ENCODE measurements around the gene TMEM167B.

Gene TMEM167B

DNA sequence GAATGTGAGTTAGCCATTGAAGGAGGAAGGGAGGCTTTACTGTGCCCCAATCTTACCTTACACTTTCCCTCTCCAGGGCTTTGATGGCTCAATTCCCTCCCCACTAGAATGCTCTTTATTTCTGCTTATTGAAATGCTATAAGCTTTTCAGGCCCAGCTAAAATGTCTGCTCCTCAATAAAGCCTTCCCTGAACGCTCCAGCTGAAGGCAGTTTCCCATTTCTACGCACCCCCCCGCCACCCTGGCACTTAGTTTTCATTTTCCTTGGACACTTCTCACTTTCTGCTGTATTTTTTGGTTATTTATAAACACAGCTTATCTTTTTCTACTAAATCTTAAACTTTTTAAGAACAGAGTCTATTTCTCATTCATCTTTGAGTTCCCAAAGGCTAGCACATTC is 7.1 kb upstream of the TMEM167B start:
- no peak for DNase-seq

DNA sequence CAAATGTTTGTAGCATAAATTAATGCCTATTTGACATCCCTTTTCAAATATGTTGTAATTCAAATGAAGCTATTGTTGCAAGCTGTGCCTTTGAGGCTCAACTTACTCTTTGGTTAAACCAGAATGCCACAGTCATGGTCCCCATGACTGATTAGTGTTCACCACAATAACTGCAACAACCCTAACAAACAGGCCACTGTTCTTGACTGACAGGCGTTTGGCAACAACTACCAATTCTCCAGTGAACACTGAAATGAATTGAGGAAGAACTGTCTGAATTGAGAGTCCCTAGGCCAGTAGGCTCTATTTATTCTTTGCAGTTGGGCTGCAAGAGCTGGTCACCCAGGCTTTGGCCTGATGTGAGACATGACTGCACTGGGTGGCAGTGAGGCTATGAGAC is 6.6 kb upstream of the TMEM167B start:
- DNase-seq, result no peak

DNA sequence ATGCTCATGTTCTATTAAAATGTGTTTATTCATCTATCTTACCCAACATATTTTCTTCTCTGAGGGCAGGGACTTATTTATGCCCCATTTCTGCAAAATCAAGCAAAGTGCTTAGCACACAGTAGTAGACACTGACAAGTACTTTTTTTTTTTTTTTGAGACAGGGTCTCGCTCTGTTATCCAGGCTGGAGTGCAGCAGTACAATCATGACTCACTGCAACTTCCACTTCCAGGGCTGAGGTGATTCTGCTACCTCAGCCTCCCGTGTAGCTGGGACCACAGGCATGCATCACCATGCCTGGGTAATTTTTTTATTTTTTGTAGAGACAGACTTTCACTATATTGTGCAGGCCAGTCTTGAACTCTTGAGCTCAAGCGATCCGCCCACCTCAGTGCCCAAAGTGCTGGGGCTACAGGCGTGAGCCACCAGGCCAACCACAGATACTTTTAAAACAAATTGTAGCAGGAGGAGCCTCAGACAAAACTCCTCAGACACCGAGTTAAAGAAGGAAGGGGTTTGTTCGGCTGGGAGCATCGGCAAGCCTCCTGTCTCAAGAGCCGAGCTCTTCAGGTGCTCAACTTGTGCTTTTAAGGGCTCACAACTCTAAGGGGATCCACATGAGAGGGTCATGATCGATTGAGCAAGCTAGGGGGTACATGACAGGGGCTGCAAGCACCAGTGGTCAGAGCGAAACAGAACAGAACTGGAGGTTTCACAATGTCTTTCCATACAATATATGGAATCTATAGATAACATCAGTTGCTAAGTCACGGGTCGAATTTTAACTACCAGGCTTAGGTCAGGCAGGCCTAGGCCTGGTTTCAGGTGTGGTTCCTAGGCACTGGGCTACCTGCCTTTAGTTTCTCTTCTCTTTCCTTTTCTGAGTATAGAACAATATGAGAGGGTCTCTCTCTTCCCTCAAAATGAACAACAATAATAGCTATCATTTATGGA is 5.7 kb upstream of the TMEM167B start:
- DNase-seq, result no peak

DNA sequence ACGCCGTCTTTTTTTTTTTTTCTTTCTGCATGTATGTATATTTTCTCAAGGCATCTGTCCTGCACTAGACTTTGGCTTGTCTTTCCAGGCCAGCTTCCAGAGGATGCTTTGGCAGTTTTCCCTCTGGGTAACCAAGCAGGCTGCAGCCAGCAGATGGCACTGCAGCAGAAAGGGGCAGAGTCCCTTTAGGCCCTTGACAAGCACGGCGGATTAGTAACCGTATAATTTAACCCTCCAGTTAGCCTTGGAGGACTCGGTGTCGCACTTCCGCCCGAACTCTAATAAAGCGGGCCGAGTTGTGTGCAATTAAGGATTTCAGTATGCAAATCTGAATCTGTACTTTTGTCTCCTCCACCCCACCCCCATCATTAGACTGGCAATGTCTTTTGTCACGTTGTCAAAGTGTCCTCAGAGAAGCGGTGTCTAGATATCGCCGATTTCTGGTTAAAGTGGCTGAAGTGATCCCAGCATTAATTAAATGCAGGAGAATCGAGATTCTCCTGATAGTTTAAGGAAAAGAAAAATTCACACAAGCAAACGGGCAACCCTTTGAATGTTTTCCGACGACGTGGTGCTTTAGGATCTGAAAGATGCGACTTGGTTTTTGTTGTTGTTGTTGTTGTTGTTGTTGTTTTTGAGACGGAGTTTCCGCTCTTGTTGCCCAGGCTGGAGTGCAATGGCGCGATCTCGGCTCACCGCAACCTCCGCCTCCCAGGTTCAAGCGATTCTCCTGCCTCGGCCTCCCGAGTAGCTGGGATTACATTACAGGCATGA is 1.1 kb upstream of the TMEM167B start:
- DNase-seq, result peak; percentile 52

DNA sequence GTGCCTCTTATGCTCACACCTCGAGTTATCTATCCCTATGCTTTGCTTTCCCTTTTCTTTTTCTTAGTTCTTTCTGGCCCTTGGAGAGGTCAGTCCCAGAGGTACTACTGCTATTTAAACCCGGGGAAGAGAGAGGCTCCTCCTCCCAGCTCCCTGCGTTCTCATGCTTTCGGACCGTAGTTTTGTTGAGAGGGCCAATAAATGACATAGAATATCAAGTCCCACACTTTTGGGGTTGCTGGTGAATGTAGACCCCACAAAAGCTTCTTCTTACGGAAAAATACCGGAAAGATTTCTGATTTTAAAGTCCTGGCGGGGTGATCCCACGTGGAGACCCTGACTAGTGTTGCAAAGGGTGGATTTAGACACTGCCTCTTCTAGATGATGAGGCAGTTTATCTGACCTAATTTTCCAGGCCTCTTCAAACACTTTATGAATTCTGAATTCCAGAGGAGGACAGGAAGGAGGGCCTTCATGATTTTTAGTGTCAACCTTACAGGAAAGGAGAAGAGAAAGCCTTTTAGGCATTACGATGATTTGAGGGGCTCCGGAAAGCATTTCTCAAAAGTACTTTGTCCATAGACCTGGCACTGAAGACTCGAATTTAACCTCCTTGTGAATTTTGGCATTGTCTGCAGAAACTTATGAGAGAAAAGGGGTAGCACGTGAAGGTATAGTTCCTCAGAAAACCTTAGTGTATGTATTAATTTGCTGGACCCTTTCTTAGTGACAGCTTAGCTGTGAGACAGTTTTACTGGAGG is 694 bp downstream of the TMEM167B start:
- DNase-seq, result peak; percentile 57

DNA sequence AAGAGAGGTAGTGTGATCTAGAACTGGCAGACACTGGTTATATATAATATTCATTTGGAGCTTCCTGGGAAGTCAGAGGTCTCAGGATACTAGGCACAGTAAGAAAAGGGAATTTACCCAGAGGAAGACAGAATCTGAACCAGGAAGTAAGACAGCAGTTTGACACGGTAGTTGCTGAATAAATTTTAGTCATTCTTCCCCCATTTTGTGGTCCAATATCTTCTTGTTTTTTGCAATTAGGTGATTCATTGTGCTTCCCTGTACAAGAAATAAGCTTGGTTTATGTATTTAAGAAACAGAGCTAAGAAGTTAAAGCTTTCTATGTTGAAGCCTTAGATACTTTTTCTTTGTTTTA is 1.3 kb downstream of the TMEM167B start:
- DNase-seq, result peak; percentile 83

DNA sequence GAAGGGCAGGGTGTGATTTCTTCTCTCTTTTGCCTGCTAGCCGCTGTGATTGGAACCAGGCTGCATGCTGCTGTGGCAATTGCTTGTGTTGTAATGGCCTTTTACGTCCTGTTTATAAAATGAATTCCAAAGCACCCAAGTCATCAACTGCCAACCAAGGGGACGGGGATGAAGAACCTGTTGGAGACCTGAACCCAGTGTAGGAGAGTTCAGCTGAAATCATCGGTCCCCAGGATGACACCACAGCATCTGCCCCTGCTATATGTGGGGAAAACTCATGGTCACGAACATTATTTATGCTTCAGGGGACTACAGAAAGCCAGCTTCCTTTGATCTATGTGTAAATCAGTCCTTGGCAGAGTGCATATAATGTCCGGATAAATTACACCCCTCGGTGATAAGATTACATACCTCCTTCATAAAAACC is 3.8 kb downstream of the TMEM167B start:
- DNase-seq, result no peak

DNA sequence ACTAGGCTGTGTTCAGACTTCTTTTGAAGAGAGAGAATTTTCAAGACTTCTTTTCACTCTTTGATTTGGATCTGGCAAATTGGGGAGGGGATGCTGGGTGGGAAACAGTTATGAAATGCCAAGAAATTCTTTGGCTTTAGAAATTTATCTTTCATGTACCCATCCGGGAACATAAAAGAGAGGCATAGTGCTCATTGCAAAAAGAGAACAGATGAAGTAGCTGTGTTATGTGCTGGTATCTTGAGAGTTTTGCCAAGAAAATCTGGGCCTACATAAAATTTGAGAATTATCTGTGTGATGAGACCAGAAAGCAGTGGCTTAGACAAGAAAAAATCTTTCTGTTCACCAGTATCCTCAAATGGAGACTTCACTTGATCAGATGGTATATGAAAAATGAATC is 4.3 kb downstream of the TMEM167B start:
- DNase-seq, result no peak

DNA sequence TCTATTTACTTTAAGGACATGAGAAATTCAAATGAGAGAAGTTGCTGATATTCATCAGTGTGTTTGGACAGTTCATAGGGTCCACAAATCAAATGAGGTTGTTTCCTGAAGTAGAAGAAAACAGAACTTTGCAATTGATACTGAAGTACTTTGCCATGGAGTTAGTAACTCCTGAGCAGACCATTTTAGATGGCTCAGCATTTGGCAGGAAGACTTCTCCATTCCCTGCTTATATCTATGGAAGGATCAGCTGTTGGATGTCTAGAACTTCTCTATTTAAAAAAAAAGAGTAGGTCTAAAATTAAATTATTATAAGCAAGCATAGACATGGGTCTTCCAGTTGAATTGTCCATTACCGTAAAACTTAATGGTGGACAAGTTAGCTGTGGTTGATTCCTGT is 5.1 kb downstream of the TMEM167B start:
- DNase-seq, result no peak

DNA sequence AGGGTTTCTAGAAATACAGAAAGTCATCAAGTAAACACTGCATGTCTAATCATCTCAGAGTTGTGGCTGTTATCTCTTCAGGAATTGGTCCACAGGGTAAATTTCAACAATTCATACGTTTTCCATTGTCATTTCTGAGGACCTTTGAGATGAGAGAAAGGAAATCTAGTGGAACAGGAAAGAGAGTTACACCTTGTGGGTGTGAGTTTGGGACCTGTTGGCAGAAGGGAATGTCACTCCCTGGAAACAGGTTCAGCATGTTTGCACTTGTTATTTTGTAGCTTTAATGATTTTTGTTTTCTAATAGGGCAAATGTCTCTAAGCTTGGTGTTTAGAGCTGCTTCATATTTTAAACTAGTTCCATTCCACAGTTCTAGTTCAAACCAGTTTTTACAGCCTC is 5.6 kb downstream of the TMEM167B start:
- DNase-seq, result no peak

DNA sequence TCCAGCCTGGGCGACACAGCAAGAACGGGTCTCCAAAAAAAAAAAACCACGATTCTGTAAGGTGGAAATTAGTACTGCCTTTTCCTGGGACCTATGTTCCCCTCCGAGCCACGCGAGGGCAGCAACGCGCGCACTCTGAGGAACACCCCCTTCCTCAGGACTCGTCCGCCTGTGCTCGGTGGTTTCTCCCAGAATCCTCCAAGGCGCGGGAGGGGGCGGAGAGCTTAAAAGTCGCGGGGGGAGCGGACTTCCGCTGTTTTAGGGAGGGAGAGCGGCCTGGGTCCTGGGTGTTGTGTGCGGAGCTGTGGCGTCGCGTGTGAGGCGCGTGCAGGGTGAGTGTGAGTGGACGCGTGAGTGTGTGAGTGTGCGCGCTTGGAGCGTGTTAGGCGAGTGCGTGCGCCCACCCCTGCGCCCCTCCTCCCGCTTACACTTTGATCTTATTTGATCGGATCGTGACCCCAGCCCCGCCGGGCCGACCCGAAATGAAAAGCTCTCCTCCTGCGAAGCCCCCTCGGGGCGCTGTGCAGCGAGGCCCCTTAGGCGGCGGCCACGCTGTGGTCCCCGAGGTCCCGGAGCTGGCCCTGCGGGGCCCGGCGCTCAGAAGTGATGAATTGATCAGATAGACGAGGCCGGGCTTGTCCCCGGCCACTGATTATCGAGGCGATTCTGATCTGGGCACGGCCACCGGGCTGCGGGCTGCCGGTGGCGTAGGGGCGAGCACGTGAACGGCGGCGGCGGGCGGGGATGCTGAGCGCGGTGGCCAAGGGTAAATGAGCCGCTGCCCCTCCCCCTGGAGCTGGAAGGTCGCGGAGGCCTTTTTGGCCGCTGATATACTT is 9.6 kb downstream of the TMEM167B start:
- peak; percentile 98 for DNase-seq

DNA sequence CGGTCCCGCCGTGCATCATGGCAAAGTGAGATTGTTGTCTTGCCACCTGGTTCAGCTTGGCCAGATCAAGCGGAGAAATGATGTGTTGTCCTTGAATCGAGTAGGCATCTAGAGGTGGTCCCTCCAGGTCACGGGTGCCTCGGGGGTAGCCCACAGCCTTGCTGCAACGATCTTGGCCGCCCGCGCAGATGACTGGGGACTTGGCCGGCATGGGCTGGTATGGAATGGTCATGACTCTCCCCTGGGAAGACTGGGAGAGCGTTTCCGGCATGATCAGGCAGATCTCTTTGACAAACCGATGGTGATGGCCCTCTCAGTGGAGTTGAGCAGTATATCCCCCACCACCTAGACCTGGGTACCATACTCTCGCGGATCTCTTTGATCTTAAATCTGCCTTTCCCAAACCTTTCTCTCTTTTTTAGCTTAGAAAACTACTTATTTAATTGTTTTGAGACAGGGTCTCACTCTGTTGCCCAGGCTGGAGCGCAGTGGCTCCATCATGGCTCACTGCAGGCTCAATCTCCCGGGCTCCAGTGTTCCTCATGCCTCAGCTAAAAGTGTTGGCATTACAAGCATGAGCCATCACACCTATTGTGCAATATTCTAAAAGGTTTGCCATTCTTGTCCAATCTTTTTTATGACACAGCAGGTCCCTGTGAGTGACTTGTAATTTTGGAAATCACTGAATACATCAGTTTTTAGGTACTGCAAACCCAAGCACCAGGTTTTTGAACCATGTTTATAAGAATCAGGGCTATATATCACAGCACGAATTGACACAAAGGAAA is 14.0 kb downstream of the TMEM167B start:
- peak; percentile 34 for DNase-seq

DNA sequence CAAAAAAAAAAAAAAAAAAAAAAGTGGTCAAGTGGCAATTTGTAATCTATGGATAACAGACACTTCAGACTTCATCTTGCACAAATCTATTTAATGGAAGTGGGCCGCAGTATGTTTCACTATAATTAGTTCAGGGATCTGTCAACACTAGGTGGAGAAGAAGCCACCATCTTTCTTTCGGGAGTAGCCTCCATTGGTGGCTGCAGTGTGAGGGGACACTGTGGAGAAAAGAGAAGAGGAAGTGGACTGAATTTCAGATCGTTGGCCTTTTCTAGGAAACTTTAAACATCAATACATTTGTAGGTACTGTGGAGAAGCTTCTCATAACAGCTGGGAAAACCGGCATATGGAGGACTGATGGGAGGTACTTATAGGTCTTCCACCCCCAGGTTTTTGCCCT is 15.3 kb downstream of the TMEM167B start:
- no peak for DNase-seq

DNA sequence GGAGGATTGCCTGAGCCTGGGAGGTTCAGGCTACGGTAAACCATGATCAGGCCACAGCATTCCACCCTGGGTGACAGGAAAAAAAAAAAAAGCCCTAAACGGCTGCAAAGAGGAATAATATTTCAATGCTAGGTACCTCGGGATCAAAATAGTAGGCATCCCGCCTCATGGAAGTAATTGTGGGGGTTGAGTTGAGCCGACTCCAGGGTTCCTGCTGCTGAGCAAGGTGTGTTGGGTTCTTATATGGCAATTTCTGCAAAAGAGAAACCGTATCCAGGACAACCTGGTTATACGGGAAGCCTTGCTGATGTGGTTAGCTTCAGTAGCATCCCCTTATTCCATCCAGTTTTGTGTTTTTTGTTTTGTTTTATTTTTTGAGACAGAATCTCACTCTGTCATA is 17.2 kb downstream of the TMEM167B start:
- DNase-seq, result no peak

DNA sequence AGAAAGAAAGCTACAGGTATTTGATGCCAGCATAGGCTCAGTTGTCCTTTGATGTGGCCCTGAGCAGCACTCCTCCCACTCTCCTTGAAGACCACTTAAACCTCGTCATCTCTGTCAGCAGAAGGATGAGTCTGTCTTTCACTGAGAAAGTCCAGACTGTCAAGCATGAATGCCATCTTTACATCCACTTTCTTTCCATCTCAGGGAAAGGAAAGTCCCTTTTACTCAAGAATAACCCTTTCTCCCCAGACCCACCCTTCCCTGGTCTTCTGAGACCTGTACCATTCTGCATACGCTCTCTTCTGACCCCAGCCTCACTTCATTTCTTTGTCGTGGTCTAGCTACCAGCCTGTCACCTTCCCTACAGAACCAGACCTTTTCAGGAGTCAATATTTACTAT is 19.3 kb downstream of the TMEM167B start:
- DNase-seq, result no peak

DNA sequence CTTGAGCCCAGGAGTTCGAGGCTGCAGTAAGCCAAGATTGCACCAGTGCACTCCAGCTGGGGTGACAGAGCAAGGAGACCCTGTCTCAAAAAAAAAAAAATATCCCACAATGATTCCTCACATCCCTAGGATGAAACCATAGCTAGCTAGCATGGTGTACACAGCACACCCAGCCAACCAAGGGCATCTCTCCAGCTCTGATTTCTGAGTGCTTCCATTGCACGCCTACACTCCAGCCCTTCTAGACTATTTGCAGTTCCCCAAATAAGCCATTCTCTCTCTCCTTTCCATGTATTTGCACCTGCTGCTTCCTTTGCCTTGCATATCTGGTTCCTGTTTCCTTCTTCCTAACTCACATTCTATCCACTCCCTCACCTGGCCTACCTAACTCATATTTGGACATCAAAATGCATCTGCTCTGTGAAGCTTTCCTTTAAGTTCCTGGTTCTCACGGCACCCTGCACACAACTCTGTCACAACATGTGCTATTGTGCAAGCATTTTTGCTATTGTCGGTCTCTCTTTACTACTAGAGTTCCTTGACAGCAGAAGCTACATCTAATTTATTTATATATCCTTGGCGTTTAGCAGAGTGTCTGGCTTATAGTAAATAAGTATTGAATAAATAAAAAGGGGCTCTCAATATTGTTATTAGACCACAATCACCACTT is 21.0 kb downstream of the TMEM167B start:
- DNase-seq, result peak; percentile 54

DNA sequence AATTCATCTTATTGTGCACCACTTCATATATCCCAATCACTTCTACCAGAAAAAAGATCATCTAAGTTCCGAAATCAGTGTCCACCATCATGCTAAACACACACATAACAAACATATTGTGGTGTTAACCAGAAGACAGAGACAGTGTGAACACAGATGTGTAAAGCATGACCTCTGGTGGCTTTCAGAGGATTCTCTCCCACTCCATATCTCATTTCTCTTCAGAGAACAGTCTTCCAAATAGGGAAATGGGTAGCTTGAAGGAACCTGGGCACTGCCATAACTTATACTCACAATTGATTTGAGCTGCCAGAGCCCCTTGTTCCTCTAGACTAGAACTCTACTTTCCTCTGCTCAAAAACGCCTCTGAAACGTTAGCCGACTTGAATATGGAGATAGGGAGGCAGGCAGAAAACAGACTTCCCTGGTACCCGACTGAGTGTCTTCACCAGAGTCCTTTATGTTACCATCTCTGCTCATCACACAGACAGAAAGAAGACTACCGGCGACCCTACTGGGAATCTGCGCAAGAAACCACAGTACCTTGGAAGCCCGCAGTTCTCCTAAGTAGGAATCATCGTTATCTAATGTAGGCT is 21.6 kb downstream of the TMEM167B start:
- DNase-seq, result peak; percentile 52

DNA sequence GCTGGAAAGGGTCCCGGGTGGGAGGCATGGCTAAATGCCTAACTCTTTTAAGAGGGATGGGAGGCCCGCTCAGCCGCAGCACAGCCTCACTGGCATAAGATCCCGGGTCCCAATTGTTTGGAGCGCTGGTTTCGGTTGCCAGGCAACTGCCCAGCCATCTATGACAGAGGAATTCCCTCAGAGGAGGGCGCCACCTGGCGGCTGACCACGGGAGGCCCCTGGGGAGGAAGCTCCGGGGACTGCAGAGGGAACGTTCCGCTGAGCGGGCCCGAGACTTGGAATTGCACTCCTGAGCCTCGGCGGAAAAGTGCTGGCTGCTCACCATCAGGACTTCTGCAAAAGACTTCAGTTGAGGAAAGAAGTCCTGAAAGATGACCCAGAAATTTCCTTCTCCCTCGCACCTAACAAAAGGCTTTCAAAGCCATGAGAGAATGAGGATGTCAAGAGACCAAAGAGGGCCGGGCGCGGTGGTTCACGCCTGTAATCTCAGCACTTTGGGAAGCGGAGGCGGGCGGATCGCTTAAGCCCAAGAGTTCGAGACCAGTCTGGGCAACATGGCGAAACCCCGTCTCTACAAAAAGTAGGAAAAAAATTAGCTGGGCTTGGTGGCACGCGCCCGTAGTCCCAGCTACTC is 22.2 kb downstream of the TMEM167B start:
- DNase-seq, result peak; percentile 95

DNA sequence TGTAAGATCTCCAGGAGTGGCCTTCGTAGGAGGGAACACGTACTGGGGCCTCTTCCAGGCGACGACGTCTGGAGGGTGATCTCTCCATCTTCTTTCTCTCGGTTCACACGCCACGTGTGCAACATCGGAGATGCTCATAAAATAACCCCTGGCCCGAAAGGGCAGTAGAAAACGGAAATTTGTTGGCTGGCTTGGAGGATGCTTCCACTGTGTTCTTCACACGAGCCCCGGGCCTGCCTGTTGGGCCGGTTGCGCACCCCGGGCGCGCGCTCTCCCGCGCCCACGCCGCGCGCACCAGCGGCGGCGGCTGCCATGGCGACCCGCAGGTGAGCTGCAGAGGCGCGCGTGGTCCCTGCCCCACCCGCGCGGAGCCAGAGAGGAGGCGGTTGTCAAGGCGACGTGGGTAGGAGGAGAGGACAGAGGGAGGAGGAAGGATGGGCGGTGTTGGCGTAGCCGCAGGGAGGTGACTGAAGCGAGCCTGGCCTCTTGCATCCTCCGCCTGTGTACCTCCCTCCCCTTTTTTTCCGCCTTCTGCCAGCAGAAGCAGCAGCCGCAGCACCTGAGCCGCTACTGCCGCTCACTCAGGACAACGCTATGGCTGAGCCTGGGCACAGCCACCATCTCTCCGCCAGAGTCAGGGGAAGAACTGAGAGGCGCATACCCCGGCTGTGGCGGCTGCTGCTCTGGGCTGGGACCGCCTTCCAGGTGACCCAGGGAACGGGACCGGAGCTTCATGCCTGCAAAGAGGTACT is 23.2 kb downstream of the TMEM167B start, which contains the start of gene ELAPOR1:
Gene ELAPOR1 (plus strand): TSS at position 526 of the 752 bp plus-strand sequence. CDS start 69 bp downstream, at position 595.
- no peak for DNase-seq

All from suppressor macrophage treated with lipopolysaccharide for 4 hours (primary cell).